Measurements from ENCODE around the gene HDHD3.

HDHD3 gene

DNA sequence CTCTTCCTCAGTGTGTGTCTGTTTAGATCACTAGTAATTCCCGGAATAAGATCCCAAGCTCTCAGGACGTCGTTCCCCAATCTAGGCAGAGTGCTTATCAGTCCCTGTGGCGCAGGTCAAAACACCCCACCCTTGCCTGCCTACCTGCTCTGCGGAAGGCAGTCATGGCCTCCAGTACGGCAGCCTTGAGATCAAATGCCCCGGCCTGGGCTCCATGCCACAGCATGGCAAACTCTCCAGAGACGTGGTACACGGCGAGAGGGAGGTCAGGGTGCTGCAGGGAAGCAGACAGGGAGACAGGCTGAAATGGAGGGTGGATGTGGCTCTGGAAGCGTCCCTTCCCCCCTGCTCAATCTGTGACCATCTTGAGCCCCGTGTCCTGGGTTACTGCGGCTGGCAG lies 12.0 kb upstream of the HDHD3 start:
- H3K18ac ChIP-seq (ENCODE audit: low read length): no peak overlapping the region
- H3K4me3 ChIP-seq (ENCODE audit: low read length in 2 of 2): no peak overlapping the region
- H3K9me3 ChIP-seq (replicated peaks in 1 of 2; ENCODE audit: control insufficient read depth in 2 of 2, insufficient read depth in 1 of 2, low read depth in 1 of 2, low read length in 2 of 2): no peaks in the 10 kb centered on the region
- H4K8ac ChIP-seq (ENCODE audit: low read depth, low read length): no peak overlapping the region
- no peak overlapping the region for H3K14ac ChIP-seq (ENCODE audit: low read length)
- no peak overlapping the region for H2AK5ac ChIP-seq (ENCODE audit: low read depth, low read length)
- no peaks in the 10 kb centered on the region for H3K27me3 ChIP-seq (ENCODE audit: control insufficient read depth in 3 of 3, insufficient read depth in 3 of 3, low read depth in 1 of 3, low read length in 3 of 3)
- no peak overlapping the region for H3K23ac ChIP-seq (ENCODE audit: low read depth, low read length, poor library complexity)
- H2BK15ac ChIP-seq (ENCODE audit: low read length): no peak overlapping the region
- H3K4me2 ChIP-seq (ENCODE audit: insufficient read depth, low read length, poor library complexity, severe bottlenecking): no peak overlapping the region
- H3K79me1 ChIP-seq (ENCODE audit: low read depth, low read length): no peaks in the 10 kb centered on the region
- H4K91ac ChIP-seq (ENCODE audit: low read depth, low read length, poor library complexity): no peak overlapping the region
- no peaks in the 10 kb centered on the region for H3K4me1 ChIP-seq (ENCODE audit: control insufficient read depth in 2 of 2, insufficient read depth in 1 of 2, low read depth in 1 of 2, low read length in 2 of 2)
- no peak overlapping the region for H2AFZ ChIP-seq (ENCODE audit: low read length)
- H3K9ac ChIP-seq (ENCODE audit: low read depth, low read length, poor library complexity): peak overlapping the region; percentile 38
- peaks cover 30 to 73% of the 10 kb centered on the region in 2 donors for H3K36me3 ChIP-seq (replicated peaks in 1 of 2; ENCODE audit: control insufficient read depth in 2 of 2, insufficient read depth in 2 of 2, low read length in 2 of 2)
- H2BK12ac ChIP-seq (ENCODE audit: low read length): no peak overlapping the region
- whole genome bisulfite sequencing, 2 donors (ENCODE audit: extremely low coverage in 2 of 2, insufficient read length in 2 of 2, insufficient replicate concordance in 1 of 2): no CpG with 5 or more reads among the region's 13 CpGs
- no peak overlapping the region for H3K4ac ChIP-seq (ENCODE audit: low read length)
- H2BK5ac ChIP-seq (ENCODE audit: low read length): no peak overlapping the region
- no peak for DNase-seq (ENCODE audit: low spot score)
- no peak overlapping the region for H2BK120ac ChIP-seq (ENCODE audit: low read depth, low read length)
- H3K27ac ChIP-seq (replicated peaks; ENCODE audit: low read length): no peak overlapping the region

DNA sequence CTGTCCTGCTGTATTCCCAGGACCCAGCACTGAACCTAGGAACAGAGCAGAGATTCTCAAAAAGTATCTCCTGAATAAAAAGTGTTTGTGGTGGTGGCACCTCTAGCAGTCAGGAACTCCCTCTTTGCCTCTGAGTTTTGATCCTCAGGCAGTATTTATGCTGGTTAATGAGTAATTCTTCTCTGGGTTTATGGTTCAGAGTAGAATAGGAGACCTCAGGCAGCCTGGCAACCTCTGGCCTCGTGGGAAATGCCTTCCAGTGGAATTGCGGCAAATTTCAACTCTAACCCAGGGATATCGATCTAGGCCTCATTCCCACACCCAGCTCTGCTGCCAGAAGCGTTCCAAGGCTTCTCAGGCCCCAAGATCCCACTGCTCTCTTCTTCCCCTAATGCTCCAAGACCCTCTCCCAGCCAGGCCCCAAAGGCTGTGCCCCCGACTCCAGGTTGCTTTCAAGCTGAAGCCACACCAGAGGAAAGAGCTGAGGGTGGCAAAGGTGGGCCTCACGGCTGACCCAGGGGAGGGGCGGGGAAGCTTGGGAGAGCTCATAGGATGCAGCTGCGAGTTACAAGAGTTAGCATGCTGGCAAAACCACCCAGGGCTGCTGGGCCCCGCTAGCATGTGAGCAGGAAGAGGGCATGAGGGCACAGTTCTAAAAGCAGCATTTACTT lies 10.9 kb upstream of the HDHD3 start:
- no peak overlapping the region for H3K4me3 ChIP-seq (ENCODE audit: low read length in 2 of 2)
- H3K4me2 ChIP-seq (ENCODE audit: insufficient read depth, low read length, poor library complexity, severe bottlenecking): no peak overlapping the region
- DNase-seq (ENCODE audit: low spot score): no peak
- H3K27ac ChIP-seq (replicated peaks; ENCODE audit: low read length): no peak overlapping the region
- no peak overlapping the region for H3K9ac ChIP-seq (ENCODE audit: low read depth, low read length, poor library complexity)
- H3K79me1 ChIP-seq (ENCODE audit: low read depth, low read length): no peaks in the 10 kb centered on the region
- H2AFZ ChIP-seq (ENCODE audit: low read length): no peak overlapping the region
- peaks cover 28 to 63% of the 10 kb centered on the region in 2 donors for H3K36me3 ChIP-seq (replicated peaks in 1 of 2; ENCODE audit: control insufficient read depth in 2 of 2, insufficient read depth in 2 of 2, low read length in 2 of 2)
- no peak overlapping the region for H3K14ac ChIP-seq (ENCODE audit: low read length)
- H3K18ac ChIP-seq (ENCODE audit: low read length): no peak overlapping the region
- no peak overlapping the region for H2BK120ac ChIP-seq (ENCODE audit: low read depth, low read length)
- no peaks in the 10 kb centered on the region for H3K9me3 ChIP-seq (replicated peaks in 1 of 2; ENCODE audit: control insufficient read depth in 2 of 2, insufficient read depth in 1 of 2, low read depth in 1 of 2, low read length in 2 of 2)
- no peak overlapping the region for H3K23ac ChIP-seq (ENCODE audit: low read depth, low read length, poor library complexity)
- no peaks in the 10 kb centered on the region for H3K4me1 ChIP-seq (ENCODE audit: control insufficient read depth in 2 of 2, insufficient read depth in 1 of 2, low read depth in 1 of 2, low read length in 2 of 2)
- no peak overlapping the region for H2BK5ac ChIP-seq (ENCODE audit: low read length)
- no peak overlapping the region for H4K8ac ChIP-seq (ENCODE audit: low read depth, low read length)
- no peak overlapping the region for H4K91ac ChIP-seq (ENCODE audit: low read depth, low read length, poor library complexity)
- H2AK5ac ChIP-seq (ENCODE audit: low read depth, low read length): no peak overlapping the region
- H3K27me3 ChIP-seq (ENCODE audit: control insufficient read depth in 3 of 3, insufficient read depth in 3 of 3, low read depth in 1 of 3, low read length in 3 of 3): no peaks in the 10 kb centered on the region
- H2BK12ac ChIP-seq (ENCODE audit: low read length): no peak overlapping the region
- WGBS, 2 donors (ENCODE audit: extremely low coverage in 2 of 2, insufficient read length in 2 of 2, insufficient replicate concordance in 1 of 2): no CpG with 5 or more reads among the region's 9 CpGs
- H2BK15ac ChIP-seq (ENCODE audit: low read length): no peak overlapping the region
- H3K4ac ChIP-seq (ENCODE audit: low read length): no peak overlapping the region

DNA sequence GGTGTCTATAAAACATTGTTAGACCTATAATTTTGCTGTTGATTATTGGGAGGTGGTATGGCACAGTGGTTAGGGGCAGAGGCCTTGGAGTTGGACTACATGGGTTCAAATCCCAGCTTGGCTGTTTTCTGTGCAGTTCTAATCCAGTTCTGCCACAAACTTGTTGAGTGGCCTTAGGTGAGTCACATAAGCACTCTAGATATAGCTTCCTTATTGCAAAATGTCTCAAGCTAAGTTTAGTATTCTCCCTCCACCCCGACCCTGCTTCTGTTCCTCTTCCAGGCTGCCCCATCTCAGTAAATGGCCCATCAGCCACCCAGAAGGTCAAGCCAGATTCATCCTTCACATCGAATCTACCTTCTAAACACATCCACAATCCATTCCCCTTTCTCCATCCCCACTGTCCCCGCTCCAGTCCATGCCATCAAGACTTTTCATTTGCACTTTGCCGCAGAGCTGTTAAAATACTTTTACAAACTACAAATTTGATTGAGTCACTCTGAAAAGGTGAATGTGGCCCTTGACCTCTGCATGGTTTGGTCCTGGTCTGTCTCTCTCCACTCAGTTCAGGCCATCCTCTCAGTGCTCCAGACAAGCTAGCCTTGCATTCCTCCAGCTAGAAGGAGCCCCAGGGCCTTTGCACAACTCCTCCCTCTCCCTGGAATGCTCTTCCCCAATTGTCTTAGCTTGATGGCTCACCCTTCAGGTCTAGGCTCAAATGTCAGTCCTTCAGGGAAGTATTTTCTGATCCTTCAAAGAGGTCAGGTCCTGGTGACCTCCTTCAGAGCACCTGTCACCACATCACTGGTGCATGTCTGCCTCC lies 10.0 kb upstream of the HDHD3 start:
- Histone ChIP-seq H2BK120ac (ENCODE audit: low read depth, low read length) (no peak overlapping the region), H3K4me2 (ENCODE audit: insufficient read depth, low read length, poor library complexity, severe bottlenecking) (no peak overlapping the region), H3K23ac (ENCODE audit: low read depth, low read length, poor library complexity) (no peak overlapping the region), H3K18ac (ENCODE audit: low read length) (no peak overlapping the region), H3K4ac (ENCODE audit: low read length) (no peak overlapping the region), H3K4me1 (ENCODE audit: control insufficient read depth in 2 of 2, insufficient read depth in 1 of 2, low read depth in 1 of 2, low read length in 2 of 2) (no peaks in the 10 kb centered on the region), H3K14ac (ENCODE audit: low read length) (no peak overlapping the region), H3K79me1 (ENCODE audit: low read depth, low read length) (no peaks in the 10 kb centered on the region), H2BK12ac (ENCODE audit: low read length) (no peak overlapping the region), H2BK15ac (ENCODE audit: low read length) (no peak overlapping the region), H2BK5ac (ENCODE audit: low read length) (no peak overlapping the region), H3K36me3 (replicated peaks in 1 of 2; ENCODE audit: control insufficient read depth in 2 of 2, insufficient read depth in 2 of 2, low read length in 2 of 2) (peaks cover 28 to 55% of the 10 kb centered on the region in 2 donors), H3K9me3 (replicated peaks in 1 of 2; ENCODE audit: control insufficient read depth in 2 of 2, insufficient read depth in 1 of 2, low read depth in 1 of 2, low read length in 2 of 2) (no peaks in the 10 kb centered on the region), H4K91ac (ENCODE audit: low read depth, low read length, poor library complexity) (no peak overlapping the region), H2AK5ac (ENCODE audit: low read depth, low read length) (no peak overlapping the region), H3K27ac (replicated peaks; ENCODE audit: low read length) (no peak overlapping the region), H3K9ac (ENCODE audit: low read depth, low read length, poor library complexity) (no peak overlapping the region), H4K8ac (ENCODE audit: low read depth, low read length) (no peak overlapping the region), H3K27me3 (ENCODE audit: control insufficient read depth in 3 of 3, insufficient read depth in 3 of 3, low read depth in 1 of 3, low read length in 3 of 3) (no peaks in the 10 kb centered on the region), H2AFZ (ENCODE audit: low read length) (no peak overlapping the region), H3K4me3 (ENCODE audit: low read length in 2 of 2) (no peak overlapping the region)
- 100% methylated on average over 2 of the region's 4 CpGs; no CpG with 5 or more reads in 1 of the 2 donors for WGBS, 2 donors (ENCODE audit: extremely low coverage in 2 of 2, insufficient read length in 2 of 2, insufficient replicate concordance in 1 of 2)
- DNase-seq (ENCODE audit: low spot score): no peak

DNA sequence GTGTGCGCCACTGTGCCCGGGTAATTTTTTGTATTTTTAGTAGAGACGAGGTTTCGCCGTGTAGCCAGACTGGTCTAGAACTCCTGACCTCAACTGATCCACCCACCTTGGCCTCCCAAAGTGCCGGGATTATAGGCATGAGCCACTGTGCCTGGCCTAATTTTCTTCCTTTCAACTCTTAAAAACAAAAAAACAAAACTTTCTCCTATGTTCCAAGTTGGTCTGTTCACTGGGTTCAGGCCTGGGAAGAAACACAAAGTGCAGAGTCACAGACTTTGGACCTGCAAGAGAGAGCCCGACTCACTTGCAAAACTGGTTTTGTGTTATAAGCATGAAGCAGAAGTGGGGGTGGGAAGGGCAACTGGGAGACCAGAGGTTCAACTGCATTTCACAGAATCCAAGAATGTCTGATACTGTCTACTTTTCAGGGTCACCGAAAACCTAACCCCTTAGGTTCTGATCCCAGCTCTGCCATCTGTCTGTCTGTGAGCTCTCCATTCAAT lies 5.2 kb upstream of the HDHD3 start:
- Histone ChIP-seq H3K18ac (ENCODE audit: low read length) (no peak overlapping the region), H3K4me2 (ENCODE audit: insufficient read depth, low read length, poor library complexity, severe bottlenecking) (no peak overlapping the region), H4K91ac (ENCODE audit: low read depth, low read length, poor library complexity) (no peak overlapping the region), H2AFZ (ENCODE audit: low read length) (no peak overlapping the region), H2BK15ac (ENCODE audit: low read length) (no peak overlapping the region), H3K4me3 (ENCODE audit: low read length in 2 of 2) (no peak overlapping the region), H3K27ac (replicated peaks; ENCODE audit: low read length) (no peak overlapping the region), H2AK5ac (ENCODE audit: low read depth, low read length) (no peak overlapping the region), H3K79me1 (ENCODE audit: low read depth, low read length) (no peaks in the 10 kb centered on the region), H2BK12ac (ENCODE audit: low read length) (no peak overlapping the region), H3K14ac (ENCODE audit: low read length) (no peak overlapping the region), H3K36me3 (replicated peaks in 1 of 2; ENCODE audit: control insufficient read depth in 2 of 2, insufficient read depth in 2 of 2, low read length in 2 of 2) (peaks cover under 1 to 9% of the 10 kb centered on the region in 2 donors), H4K8ac (ENCODE audit: low read depth, low read length) (no peak overlapping the region), H3K4ac (ENCODE audit: low read length) (no peak overlapping the region), H3K23ac (ENCODE audit: low read depth, low read length, poor library complexity) (no peak overlapping the region), H3K9ac (ENCODE audit: low read depth, low read length, poor library complexity) (no peak overlapping the region), H2BK5ac (ENCODE audit: low read length) (no peak overlapping the region), H3K27me3 (ENCODE audit: control insufficient read depth in 3 of 3, insufficient read depth in 3 of 3, low read depth in 1 of 3, low read length in 3 of 3) (peaks cover 0 to 3% (median 0%) of the 10 kb centered on the region in 3 experiments), H3K9me3 (replicated peaks in 1 of 2; ENCODE audit: control insufficient read depth in 2 of 2, insufficient read depth in 1 of 2, low read depth in 1 of 2, low read length in 2 of 2) (no peaks in the 10 kb centered on the region), H3K4me1 (ENCODE audit: control insufficient read depth in 2 of 2, insufficient read depth in 1 of 2, low read depth in 1 of 2, low read length in 2 of 2) (no peaks in the 10 kb centered on the region), H2BK120ac (ENCODE audit: low read depth, low read length) (no peak overlapping the region)
- DNase-seq (ENCODE audit: low spot score): no peak
- WGBS, 2 donors (ENCODE audit: extremely low coverage in 2 of 2, insufficient read length in 2 of 2, insufficient replicate concordance in 1 of 2): no CpG with 5 or more reads among the region's 8 CpGs

Measured in neuronal stem cell (in vitro differentiated cells).